ENCODE data around the gene BICRA.
"Not testable (repeated sequence)": the region's sequence is repeated elsewhere in the genome, so short reads cannot be mapped to it uniquely, and the experiment has no call there.

Gene BICRA

DNA sequence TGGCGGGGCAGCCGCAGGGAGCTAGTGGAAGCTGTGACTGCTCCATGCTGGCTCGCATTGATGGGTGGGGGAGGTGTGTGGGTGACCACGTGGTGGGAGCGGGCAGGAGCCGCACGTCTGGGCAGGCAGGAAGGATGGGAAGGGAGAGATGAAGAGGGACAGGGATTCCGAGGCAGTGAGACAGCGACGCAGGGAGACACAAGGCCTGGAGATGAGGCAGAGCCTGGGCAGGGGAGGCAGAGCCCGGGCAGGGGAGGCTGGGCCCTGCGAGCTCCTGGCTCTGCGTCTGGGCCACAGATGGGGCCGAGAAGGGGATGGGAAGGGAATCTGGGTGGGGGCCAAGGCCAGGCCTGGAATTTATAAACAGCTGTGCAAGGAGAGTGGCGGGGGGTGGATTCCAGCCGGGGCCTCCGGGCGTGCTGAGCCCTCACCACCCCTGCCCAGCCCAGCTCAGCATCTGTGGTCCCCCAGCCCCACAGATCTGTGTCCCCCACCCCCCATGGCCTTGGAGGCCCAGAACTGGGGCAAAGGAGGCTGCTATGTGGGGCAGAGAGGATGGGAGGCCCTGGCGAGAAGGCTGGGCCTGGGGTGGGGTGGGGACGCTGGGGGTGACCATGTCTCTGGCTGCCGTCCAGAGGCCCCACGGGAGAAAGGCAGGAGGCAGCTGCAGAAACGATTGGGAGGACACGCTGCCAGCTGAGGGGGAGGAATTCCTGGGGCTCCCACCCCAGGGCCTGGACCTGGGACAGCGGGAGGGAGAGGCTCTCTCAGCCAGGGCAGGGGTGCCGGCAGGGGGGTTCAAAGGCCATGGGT, 110.3 kb downstream of the BICRA start:
- no peak for DNase-seq

- no peak for DNase-seq
These were observed 111.9 kb downstream of the BICRA start for GRCh38 chr19:47720669-47721422.

DNA sequence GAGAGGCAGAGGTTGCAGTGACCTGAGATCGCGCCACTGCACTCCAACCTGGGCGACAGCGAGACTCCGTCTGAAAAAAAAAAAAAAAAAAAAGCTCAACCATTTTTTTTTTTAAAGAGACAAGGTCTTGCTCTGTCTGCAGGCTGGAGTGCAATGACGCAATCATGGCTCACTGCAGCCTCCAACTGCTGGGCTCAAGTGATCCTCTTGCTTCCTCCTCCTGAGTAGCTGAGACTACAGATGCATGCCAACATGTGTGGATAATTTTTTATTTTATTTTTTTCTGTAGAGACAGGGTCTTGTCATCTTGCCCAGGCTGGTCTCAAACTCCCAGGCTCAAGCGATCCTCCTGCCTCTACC, 114.6 kb downstream of the BICRA start:
- peak; percentile 10 for DNase-seq

- DNase-seq, result no peak
These were observed 116.9 kb downstream of the BICRA start for GRCh38 chr19:47725759-47726401.

DNA sequence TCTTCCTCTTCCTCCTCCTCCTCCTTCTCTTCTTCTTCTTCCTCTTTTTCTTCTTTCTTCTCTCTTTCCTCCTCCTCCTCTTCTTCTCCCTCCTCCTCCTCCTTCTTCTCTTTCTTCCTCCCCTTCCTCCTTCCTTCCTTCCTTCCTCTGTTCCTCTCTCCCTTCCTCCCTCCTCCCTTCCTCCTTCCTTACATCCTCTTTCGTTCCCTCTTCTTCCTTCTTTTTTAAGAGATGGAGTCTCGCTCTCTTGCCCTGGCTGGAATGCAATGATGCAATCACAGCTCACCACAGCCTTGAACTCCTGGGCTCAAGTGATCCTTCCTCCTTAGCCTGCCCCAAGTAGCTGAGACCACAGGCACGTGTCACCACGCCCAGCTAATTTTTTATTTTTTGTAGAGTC, 117.5 kb downstream of the BICRA start:
- DNase-seq, result no peak

- not testable (repeated sequence) for DNase-seq
These were observed 119.4 kb downstream of the BICRA start for GRCh38 chr19:47728295-47728694.

DNA sequence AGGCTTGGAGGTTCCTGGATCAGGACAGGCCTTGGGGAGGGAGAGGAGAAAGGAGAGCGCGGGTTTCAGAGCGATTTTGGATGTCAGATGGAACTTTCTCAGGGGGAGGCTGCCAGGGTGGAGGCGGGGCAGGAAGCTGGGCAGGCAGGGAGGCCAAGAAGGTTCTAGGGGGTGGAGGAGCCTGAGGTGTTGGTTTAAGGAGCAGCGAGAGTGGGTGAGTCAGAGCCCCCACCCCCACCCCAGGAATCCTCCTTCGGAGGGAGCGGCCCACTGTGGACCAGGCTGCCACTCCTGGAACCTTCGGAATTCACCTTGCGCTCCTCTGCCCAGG, 120.5 kb downstream of the BICRA start:
- DNase-seq, result no peak

- DNase-seq, result peak; percentile 75
These were observed 121.0 kb downstream of the BICRA start for GRCh38 chr19:47729799-47730520.

- no peak for DNase-seq
These were observed 121.6 kb downstream of the BICRA start for GRCh38 chr19:47730521-47730889.

- no peak for DNase-seq
These were observed 122.0 kb downstream of the BICRA start for GRCh38 chr19:47730910-47731309.

- DNase-seq, result no peak
These were observed 126.2 kb downstream of the BICRA start for GRCh38 chr19:47735131-47735530.

DNA sequence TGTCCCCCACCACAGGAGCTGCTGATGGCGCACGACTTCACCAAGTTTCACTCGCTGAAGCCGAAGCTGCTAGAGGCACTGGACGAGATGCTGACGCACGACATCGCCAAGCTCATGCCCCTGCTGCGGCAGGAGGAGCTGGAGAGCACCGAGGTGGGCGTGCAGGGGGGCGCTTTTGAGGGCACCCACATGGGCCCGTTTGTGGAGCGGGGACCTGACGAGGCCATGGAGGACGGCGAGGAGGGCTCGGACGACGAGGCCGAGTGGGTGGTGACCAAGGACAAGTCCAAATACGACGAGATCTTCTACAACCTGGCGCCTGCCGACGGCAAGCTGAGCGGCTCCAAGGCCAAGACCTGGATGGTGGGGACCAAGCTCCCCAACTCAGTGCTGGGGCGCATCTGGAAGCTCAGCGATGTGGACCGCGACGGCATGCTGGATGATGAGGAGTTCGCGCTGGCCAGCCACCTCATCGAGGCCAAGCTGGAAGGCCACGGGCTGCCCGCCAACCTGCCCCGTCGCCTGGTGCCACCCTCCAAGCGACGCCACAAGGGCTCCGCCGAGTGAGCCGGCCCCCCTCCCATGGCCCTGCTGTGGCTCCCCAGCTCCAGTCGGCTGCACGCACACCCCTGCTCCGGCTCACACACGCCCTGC, 132.1 kb downstream of the BICRA start:
- no peak for DNase-seq

DNA sequence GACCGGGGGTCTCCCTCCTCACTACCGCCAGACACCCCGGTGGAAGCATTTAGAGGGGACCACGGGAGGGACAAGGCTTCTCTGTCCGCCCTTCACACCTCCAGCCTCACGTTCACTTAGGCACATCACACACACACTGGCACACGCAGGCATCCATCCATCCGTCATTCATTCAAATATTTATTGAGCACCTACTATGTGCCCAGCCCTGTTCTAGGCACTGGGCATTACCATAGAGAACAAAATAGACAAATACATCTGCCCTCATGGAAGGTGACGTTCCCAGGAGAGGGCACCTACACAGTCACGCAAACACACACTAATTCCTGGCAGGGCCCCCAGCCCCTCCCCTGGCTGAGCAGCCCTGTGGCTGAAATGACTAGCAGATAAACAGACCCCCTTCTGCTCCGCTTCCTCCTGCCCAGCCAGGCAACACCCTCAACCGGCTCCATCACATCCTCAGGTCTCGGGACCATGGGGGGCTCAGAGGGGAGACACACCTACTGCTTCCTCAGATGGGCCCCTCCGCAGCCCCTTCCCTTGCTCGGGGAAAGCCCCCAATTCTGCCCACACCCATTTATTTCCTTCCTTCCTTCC, 132.7 kb downstream of the BICRA start:
- DNase-seq, result no peak

GRCh38 chr19:47742634-47743033, 133.7 kb downstream of the BICRA start:
- DNase-seq, result no peak

DNA sequence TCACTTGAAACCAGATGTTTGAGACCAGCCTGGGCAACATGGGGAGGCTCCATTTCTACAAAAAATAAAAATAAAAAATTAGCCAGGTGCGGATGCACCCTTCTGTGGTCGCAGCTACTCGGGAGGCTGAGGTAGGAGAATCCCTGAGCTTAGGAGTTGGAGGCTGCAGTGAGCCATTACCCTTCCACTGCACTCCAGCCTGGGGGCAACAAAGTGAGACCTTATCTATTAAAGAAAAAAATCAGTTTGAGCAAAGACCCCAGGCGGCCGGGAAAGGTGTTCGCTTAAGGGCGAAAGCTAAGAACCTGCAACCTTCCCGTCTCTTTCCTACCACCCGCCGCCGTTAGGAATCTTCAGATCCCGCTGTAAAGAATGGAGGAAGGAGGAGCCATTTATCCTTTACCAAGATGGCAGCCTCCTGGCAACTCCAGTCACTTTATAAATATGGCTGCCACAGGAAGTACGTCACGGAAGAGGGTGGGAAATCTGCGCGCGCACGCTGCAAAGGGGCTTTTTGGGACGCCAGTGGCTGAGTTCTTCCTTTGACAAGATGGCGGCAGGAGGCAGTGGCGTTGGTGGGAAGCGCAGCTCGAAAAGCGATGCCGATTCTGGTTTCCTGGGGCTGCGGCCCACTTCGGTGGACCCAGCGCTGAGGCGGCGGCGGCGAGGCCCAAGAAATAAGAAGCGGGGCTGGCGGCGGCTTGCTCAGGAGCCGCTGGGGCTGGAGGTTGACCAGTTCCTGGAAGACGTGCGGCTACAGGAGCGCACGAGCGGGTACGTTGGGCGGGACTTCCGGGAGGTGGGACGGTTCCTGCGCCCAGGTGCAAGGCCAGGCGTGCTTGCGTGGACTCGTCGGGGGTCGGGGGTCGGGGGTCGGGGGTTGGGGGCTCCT, 136.3 kb downstream of the BICRA start, which contains the start of gene NOP53:
TSS of gene NOP53 (plus strand) at position 537 of the 892 bp plus-strand sequence. CDS start at position 551, 14 bp downstream.
- DNase-seq, result peak; percentile 96

GRCh38 chr19:47746129-47746528, 137.2 kb downstream of the BICRA start:
- DNase-seq, result not testable (repeated sequence)

- no peak for DNase-seq
These were observed 140.4 kb downstream of the BICRA start for GRCh38 chr19:47749326-47749725.

DNA sequence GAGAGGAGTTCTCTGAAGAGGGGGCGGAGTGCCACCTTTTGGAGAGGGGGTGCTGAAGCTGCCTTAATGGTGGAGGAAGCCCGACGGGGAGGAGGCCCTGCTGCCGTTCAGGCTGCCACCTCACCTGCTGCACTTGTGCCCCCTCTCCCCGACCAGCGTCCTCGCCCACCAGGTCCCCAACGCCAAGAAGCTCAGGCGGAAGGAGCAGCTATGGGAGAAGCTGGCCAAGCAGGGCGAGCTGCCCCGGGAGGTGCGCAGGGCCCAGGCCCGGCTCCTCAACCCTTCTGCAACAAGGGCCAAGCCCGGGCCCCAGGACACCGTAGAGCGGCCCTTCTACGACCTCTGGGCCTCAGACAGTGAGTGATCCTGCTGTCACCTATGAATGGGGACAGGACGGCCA, 141.8 kb downstream of the BICRA start:
- no peak for DNase-seq

GRCh38 chr19:47752440-47753211, 143.7 kb downstream of the BICRA start:
- DNase-seq, result no peak

All from KG1 (cell line).